Measurements from ENCODE around the gene NEK11.
A peak's percentile ranks its signal among the peaks of the same experiment; 100 is the strongest.
"Not testable (repeated sequence)": the region's sequence is repeated elsewhere in the genome, so short reads cannot be mapped to it uniquely, and the experiment has no call there.

NEK11 gene

GRCh38 chr3:131361066-131361463, 334.4 kb downstream of the NEK11 start:
- not testable (repeated sequence) for DNase-seq (ENCODE audit: low spot score)

DNA sequence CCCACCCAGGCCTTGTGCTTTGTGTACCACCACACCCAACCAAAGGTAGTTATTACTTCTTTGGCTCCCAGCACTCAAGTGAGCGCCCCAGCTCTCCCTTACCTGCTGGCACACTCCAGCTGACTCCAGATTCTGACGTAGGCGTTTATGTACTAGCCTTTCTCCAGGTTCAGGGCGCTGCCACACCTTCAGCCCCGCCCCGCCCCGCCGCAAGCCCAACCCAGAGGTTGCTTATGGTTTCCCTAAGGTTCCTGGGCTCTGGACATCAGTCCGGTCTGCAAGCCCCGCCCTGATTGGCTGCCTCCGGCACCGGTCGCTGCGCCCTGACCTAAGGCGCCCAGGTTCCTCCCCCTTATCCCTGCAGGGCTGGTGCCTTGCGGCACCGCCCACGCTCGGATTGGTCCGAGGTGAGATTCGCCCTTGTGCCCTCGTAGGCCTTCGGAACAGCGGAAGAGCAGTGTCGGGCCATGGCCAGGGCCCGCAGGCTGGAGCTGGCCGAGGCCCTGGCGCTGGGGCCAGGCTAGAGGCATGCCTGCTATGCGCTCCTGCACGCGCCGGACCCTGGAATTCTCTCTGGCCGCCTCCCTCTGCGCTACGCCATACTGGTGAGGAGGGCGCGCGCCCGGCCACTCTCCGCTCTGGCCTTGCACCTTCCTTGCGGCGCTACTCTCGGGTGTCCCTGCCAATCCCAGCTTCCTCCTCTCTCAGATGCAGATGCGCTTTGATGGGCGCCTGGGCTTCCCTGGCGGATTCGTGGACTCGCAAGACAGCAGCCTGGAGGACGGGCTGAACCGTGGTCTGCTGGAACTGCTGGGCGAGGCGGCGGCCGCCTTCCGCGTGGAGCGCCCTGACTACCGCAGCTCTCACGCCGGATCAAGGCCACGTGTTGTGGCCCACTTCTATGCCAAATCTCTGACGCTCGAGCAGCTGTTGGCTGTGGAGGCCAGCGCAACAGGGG, 335.1 kb downstream of the NEK11 start:
- DNase-seq (ENCODE audit: low spot score), result peak; percentile 20

DNA sequence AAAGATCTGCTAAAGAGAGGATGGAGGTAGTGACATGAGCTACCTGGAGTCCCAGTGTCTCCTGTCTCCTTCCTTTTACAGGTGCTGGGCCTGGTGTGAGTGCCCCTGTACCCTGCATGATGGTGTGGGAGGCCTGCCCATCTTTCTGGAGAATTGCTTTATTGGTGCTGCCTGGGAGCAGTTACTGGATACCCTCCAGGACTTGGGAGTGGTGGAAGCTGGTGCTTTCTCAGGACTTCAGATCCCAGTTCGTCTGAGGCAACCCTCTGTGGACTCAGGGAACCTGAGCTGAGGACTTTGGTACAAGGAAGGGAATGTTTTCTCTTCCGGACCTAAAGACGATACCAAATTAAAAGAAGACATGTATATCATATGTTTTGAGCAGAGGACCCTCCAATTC, 336.6 kb downstream of the NEK11 start:
- DNase-seq (ENCODE audit: low spot score), result no peak

- no peak for DNase-seq (ENCODE audit: low spot score)
Measured at GRCh38 chr3:131370935-131371687, 344.4 kb downstream of the NEK11 start.

- DNase-seq (ENCODE audit: low spot score), result no peak
Measured at GRCh38 chr3:131371688-131372066, 345.0 kb downstream of the NEK11 start.

GRCh38 chr3:131374741-131375140, 348.1 kb downstream of the NEK11 start:
- no peak for DNase-seq (ENCODE audit: low spot score)

- DNase-seq (ENCODE audit: low spot score), result peak; percentile 22
Measured at GRCh38 chr3:131380821-131381444, 354.3 kb downstream of the NEK11 start.

- peak; percentile 99 for DNase-seq (ENCODE audit: low spot score)
Measured at GRCh38 chr3:131381445-131382291, 355.0 kb downstream of the NEK11 start, which contains the start of gene NUDT16. Gene NUDT16 (plus strand): TSS chr3:131381774. CDS start chr3:131381805, 31 bp downstream.

GRCh38 chr3:131386429-131387165, 359.9 kb downstream of the NEK11 start:
- DNase-seq (ENCODE audit: low spot score), result peak; percentile 68

GRCh38 chr3:131387796-131388489, 361.3 kb downstream of the NEK11 start:
- DNase-seq (ENCODE audit: low spot score), result no peak

DNA sequence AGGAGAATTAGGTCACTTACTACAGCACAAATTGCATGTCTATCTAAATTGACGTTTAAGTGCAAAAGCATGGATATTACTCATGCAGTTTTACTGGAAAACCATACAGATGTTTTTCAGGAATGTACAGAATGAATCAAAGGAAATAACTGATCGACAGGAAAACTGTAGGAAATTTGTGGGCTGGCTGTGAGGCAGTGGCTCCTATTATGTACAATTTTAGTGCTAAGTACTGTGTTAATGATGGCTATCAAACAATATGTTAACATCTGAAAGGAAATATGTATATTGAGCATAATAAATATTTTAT, 361.8 kb downstream of the NEK11 start:
- DNase-seq (ENCODE audit: low spot score), result no peak

GRCh38 chr3:131390331-131390730, 363.7 kb downstream of the NEK11 start:
- no peak for DNase-seq (ENCODE audit: low spot score)

DNA sequence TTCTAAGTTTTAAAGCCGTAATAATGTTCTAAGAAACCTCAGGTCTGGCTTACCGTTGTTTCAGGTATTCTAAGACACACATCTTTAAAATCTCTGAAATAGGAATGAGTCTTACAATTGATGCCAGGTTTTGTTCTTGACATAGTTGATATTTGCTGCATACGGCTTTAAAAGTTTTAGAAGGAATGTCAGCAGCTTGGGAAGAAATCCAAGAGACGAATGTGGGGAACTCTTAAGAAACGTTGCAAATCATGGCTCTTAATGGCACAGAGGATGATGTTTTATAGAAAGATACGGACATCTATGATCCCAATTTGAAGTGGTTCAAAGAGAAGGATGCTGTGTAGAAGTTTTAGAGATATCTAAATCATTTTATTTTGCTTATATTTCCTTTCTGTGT, 366.4 kb downstream of the NEK11 start:
- no peak for DNase-seq (ENCODE audit: low spot score)

GRCh38 chr3:131393868-131394267, 367.2 kb downstream of the NEK11 start:
- DNase-seq (ENCODE audit: low spot score), result no peak

DNA sequence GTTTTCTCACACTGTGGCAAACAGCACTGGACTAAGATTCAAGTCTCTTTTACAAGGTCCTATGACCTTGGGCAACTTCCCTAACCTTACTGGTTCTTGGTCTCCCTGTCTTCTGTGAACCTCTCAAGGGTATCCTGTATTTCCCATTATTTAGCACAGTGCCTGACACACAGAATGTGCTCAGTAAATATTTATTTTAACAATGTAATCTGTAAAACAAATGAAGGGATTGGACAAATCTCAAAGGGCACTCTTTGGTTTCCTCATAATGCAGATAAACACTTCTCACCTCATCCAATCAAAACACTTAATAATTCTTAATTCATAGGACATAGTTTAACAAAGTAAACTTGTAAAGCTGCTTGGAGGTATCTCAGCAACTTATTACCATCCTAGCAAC, 367.7 kb downstream of the NEK11 start:
- DNase-seq (ENCODE audit: low spot score), result no peak

GRCh38 chr3:131396170-131396569, 369.5 kb downstream of the NEK11 start:
- DNase-seq (ENCODE audit: low spot score), result no peak

DNA sequence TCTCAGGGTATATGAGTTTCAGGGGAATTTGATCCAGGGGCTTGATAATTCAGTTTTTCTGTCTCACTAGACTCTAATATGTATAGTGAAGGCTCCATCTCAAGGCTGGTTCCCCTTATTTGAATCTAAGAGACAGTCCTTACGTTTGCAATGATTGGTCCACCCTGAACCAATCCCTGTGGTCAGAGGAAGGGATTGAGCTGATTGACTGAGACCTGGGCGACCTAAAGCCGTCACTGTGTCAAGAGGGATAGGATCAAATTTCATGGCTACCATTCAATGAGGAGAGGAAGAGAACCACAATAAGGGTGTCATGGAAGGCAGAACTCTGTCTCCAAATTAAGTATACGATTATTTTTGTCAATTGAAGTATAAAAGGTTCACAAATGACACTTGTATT, 371.2 kb downstream of the NEK11 start:
- DNase-seq (ENCODE audit: low spot score), result no peak
